Sigmoid colon (tissue), 4 donors: ENCODE data around the gene KCNAB1.

Source experiments
- CTCF ChIP-seq, 4 experiments: fragments of 450-650 bp in 3 of 4; fragments of 200-600 bp in 1 of 4; IDR thresholded peaks; one replicate each; pipeline ENCODE4 v1.5.1; 2016 to 2019; ENCODE audit warnings: antibody characterized with exemption in 4 of 4, mild to moderate bottlenecking in 3 of 4, moderate library complexity in 2 of 4
- EP300 ChIP-seq, 4 donors: sonication (generic); formaldehyde crosslinking; IDR thresholded peaks; one replicate each; pipeline ENCODE4 v1.6.1; 2017; ENCODE audit warnings: antibody characterized with exemption in 4 of 4

- TF ChIP-seq EP300 (IDR thresholded peaks at IDR 0.05) (no peak), CTCF (IDR thresholded peaks at IDR 0.05) (no peak)
Observed at GRCh38 chr3:156236556-156237260, 116.3 kb downstream of the KCNAB1 start.
